MM.1S (cell line): ENCODE results near the gene POLR2M.

Experiments used
- DNase-seq: peaks from one replicate; pipeline ENCODE4 v3.0.0-alpha.2; 2015
- H2AFZ ChIP-seq: fragments of 300-600 bp; sonication (generic); 2 replicates; pipeline ENCODE4 v1.6.0; 2016; ENCODE audit warnings: antibody characterized with exemption, low read length
- H3F3A ChIP-seq: fragments of 300-600 bp; sonication (generic); 2 replicates; pipeline ENCODE4 v1.6.1; 2016; ENCODE audit warnings: mild to moderate bottlenecking, antibody characterized with exemption, low read length, moderate library complexity, mixed read lengths; ENCODE audit not compliant: insufficient read depth
- H3K27ac ChIP-seq: fragments of 300-600 bp; sonication (generic); 2 replicates; pipeline ENCODE4 v1.5.1; 2016; ENCODE audit warnings: mild to moderate bottlenecking, low read length
- H3K27me3 ChIP-seq: fragments of 300-600 bp; sonication (generic); replicated peaks from 2 replicates; pipeline ENCODE4 v1.6.0; 2016; ENCODE audit warnings: low read length; ENCODE audit not compliant: insufficient read depth
- H3K36me3 ChIP-seq: fragments of 300-600 bp; sonication (generic); replicated peaks from 2 replicates; pipeline ENCODE4 v1.6.1; 2016; ENCODE audit warnings: mild to moderate bottlenecking, low read length, mixed read lengths; ENCODE audit not compliant: insufficient read depth
- H3K4me1 ChIP-seq: fragments of 300-600 bp; sonication (generic); 2 replicates; pipeline ENCODE4 v1.6.1; 2016; ENCODE audit warnings: low read length, mixed read lengths
- H3K4me2 ChIP-seq: fragments of 300-600 bp; sonication (generic); 2 replicates; pipeline ENCODE4 v1.6.0; 2016; ENCODE audit warnings: low read depth, low read length
- H3K4me3 ChIP-seq: fragments of 300-600 bp; sonication (generic); 2 replicates; pipeline ENCODE4 v1.5.1; 2016; ENCODE audit warnings: low read length, mixed read lengths
- H3K79me2 ChIP-seq: fragments of 300-600 bp; sonication (generic); 2 replicates; pipeline ENCODE4 v1.6.1; 2016; ENCODE audit warnings: mixed run types, low read length, mixed read lengths
- H3K9ac ChIP-seq: fragments of 300-600 bp; sonication (generic); 2 replicates; pipeline ENCODE4 v1.6.1; 2016; ENCODE audit warnings: low read length, mixed read lengths
- H3K9me2 ChIP-seq: fragments of 300-600 bp; sonication (generic); replicated peaks from 2 replicates; pipeline ENCODE4 v1.6.1; 2016; ENCODE audit warnings: mild to moderate bottlenecking, low read length, mixed read lengths; ENCODE audit not compliant: insufficient read depth
- H3K9me3 ChIP-seq: fragments of 300-600 bp; sonication (generic); replicated peaks from 2 replicates; pipeline ENCODE4 v1.6.1; 2016; ENCODE audit warnings: mild to moderate bottlenecking, low read length, mixed read lengths; ENCODE audit not compliant: insufficient read depth
- H4K20me1 ChIP-seq: fragments of 300-600 bp; sonication (generic); 2 replicates; pipeline ENCODE4 v1.6.1; 2016; ENCODE audit warnings: mild to moderate bottlenecking, low read length, moderate library complexity, mixed read lengths; ENCODE audit not compliant: insufficient read depth
- CTCF ChIP-seq: fragments of 300-600 bp; sonication (generic); IDR thresholded peaks from 2 replicates; pipeline ENCODE4 v1.5.1; 2016; ENCODE audit warnings: antibody characterized with exemption, low read length, mixed read lengths
- EZH2 ChIP-seq: fragments of 300-600 bp; sonication (generic); optimal IDR thresholded peaks from 2 replicates; pipeline ENCODE3; 2017; ENCODE audit warnings: low read depth, mild to moderate bottlenecking, antibody characterized with exemption, low read length, mixed read lengths
- EZH2phosphoT487 ChIP-seq: fragments of 300-600 bp; sonication (generic); IDR thresholded peaks from 2 replicates; pipeline ENCODE4 v1.6.1; 2018; ENCODE audit warnings: antibody characterized with exemption, low read length

POLR2M gene

GRCh38 chr15:57732526-57733331 lies 26.2 kb downstream of the POLR2M start:
- no peak for TF ChIP-seq EZH2phosphoT487
- no peak for TF ChIP-seq EZH2
- TF ChIP-seq CTCF: peak; percentile 90
- H3F3A ChIP-seq: no peaks in the 10 kb centered on the region
- H3K36me3 ChIP-seq: no peaks in the 10 kb centered on the region
- H3K79me2 ChIP-seq: no peaks in the 10 kb centered on the region
- H3K4me3 ChIP-seq: no peak overlapping the region
- H3K9me3 ChIP-seq: no peaks in the 10 kb centered on the region
- H3K4me1 ChIP-seq: no peaks in the 10 kb centered on the region
- no peaks in the 10 kb centered on the region for H3K9me2 ChIP-seq
- no peaks in the 10 kb centered on the region for H4K20me1 ChIP-seq
- no peak overlapping the region for H3K4me2 ChIP-seq
- peak; percentile 56 for DNase-seq
- H2AFZ ChIP-seq: no peak overlapping the region
- H3K9ac ChIP-seq: no peak overlapping the region
- H3K27ac ChIP-seq: no peak overlapping the region
- no peaks in the 10 kb centered on the region for H3K27me3 ChIP-seq

GRCh38 chr15:57734860-57735259 lies 28.3 kb downstream of the POLR2M start:
- no peaks in the 10 kb centered on the region for H3K79me2 ChIP-seq
- no peaks in the 10 kb centered on the region for H3K27me3 ChIP-seq
- H3K9me3 ChIP-seq: no peaks in the 10 kb centered on the region
- no peaks in the 10 kb centered on the region for H3K4me1 ChIP-seq
- no peak overlapping the region for H3K9ac ChIP-seq
- no peaks in the 10 kb centered on the region for H3F3A ChIP-seq
- no peak overlapping the region for H3K4me3 ChIP-seq
- TF ChIP-seq EZH2 (no peak), EZH2phosphoT487 (no peak), CTCF (no peak)
- no peak overlapping the region for H3K4me2 ChIP-seq
- DNase-seq: no peak
- no peak overlapping the region for H2AFZ ChIP-seq
- no peak overlapping the region for H3K27ac ChIP-seq
- no peaks in the 10 kb centered on the region for H3K9me2 ChIP-seq
- no peaks in the 10 kb centered on the region for H3K36me3 ChIP-seq
- no peaks in the 10 kb centered on the region for H4K20me1 ChIP-seq

- H3K27ac ChIP-seq: no peak overlapping the region
- no peaks in the 10 kb centered on the region for H3K79me2 ChIP-seq
- H3K9me2 ChIP-seq: no peaks in the 10 kb centered on the region
- H3K9me3 ChIP-seq: no peaks in the 10 kb centered on the region
- no peak overlapping the region for H3K4me3 ChIP-seq
- no peak for DNase-seq
- no peaks in the 10 kb centered on the region for H4K20me1 ChIP-seq
- H3K4me2 ChIP-seq: no peak overlapping the region
- no peaks in the 10 kb centered on the region for H3K27me3 ChIP-seq
- no peaks in the 10 kb centered on the region for H3K4me1 ChIP-seq
- no peaks in the 10 kb centered on the region for H3K36me3 ChIP-seq
- no peak overlapping the region for H2AFZ ChIP-seq
- TF ChIP-seq CTCF (no peak), EZH2phosphoT487 (no peak), EZH2 (no peak)
- no peaks in the 10 kb centered on the region for H3F3A ChIP-seq
- no peak overlapping the region for H3K9ac ChIP-seq
These were observed 28.9 kb downstream of the POLR2M start for GRCh38 chr15:57735431-57735830.
